Smooth muscle cell (in vitro differentiated cells): ENCODE data around the gene EXOG. TPM values are rescaled to one million over a fixed set of nuclear protein-coding genes. Genes with fewer than 3 reads are reported as not detected.
"Not testable (repeated sequence)": the region's sequence is repeated elsewhere in the genome, so short reads cannot be mapped to it uniquely, and the experiment has no call there.

Experiments used
- DNase-seq: peaks from one replicate; lab custom pipeline; 2025; ENCODE audit not compliant: unreplicated experiment; lab: John Stamatoyannopoulos, UW
- H2AFZ ChIP-seq: fragments of 200-600 bp; sonication (generic); 2 replicates; pipeline ENCODE4 v1.6.0; 2016; ENCODE audit warnings: antibody characterized with exemption, low read depth, mild to moderate bottlenecking
- H3F3A ChIP-seq: fragments of 200-600 bp; sonication (generic); 2 replicates; pipeline ENCODE4 v1.6.0; 2017; ENCODE audit warnings: antibody characterized with exemption, low read depth
- H3K27ac ChIP-seq: fragments of 200-600 bp; sonication (generic); 2 replicates; pipeline ENCODE4 v1.5.1; 2016; ENCODE audit warnings: low read depth, mild to moderate bottlenecking
- H3K27me3 ChIP-seq: fragments of 200-600 bp; sonication (generic); 2 replicates; pipeline ENCODE4 v1.6.1; 2016; ENCODE audit warnings: low read depth, mild to moderate bottlenecking
- H3K36me3 ChIP-seq: fragments of 200-600 bp; sonication (generic); 2 replicates; pipeline ENCODE4 v1.5.1; 2016; ENCODE audit warnings: low read depth
- H3K4me1 ChIP-seq: fragments of 200-600 bp; sonication (generic); 2 replicates; pipeline ENCODE4 v1.5.1; 2016; ENCODE audit warnings: low read depth
- H3K4me2 ChIP-seq: fragments of 200-600 bp; sonication (generic); 2 replicates; pipeline ENCODE4 v1.6.0; 2016; ENCODE audit warnings: mild to moderate bottlenecking
- H3K4me3 ChIP-seq: fragments of 200-600 bp; sonication (generic); 2 replicates; pipeline ENCODE4 v1.5.1; 2016; ENCODE audit warnings: mild to moderate bottlenecking
- H3K79me2 ChIP-seq: fragments of 200-600 bp; sonication (generic); 2 replicates; pipeline ENCODE4 v1.6.0; 2016; ENCODE audit warnings: low read depth, mild to moderate bottlenecking
- H3K9ac ChIP-seq: fragments of 200-600 bp; sonication (generic); 2 replicates; pipeline ENCODE4 v1.6.0; 2016; ENCODE audit warnings: low read depth
- H3K9me3 ChIP-seq: fragments of 200-600 bp; sonication (generic); replicated peaks from 2 replicates; pipeline ENCODE4 v1.5.1; 2016; ENCODE audit warnings: low read depth
- H4K20me1 ChIP-seq: fragments of 200-600 bp; sonication (generic); 2 replicates; pipeline ENCODE4 v1.6.0; 2016; ENCODE audit warnings: low read depth
- WGBS: methylation state at CpG from one replicate; pipeline ENCODE4 v1.1.7; 2016; ENCODE audit warnings: low lambda C conversion rate; 5-methylcytosine and 5-hydroxymethylcytosine counted together
- polyA plus RNA-seq: library from polyadenylated mRNA; unstranded; fragments of >200 nt; fragmentation: Nextera tagmentation; extraction: Ambion mirVana; gene quantifications from 2 replicates; pipeline ENCODE4 v1.2.1, GENCODE V29; 2016
- total RNA-seq: library from RNA; depleted of rRNA; stranded (reverse); fragments of >200 nt; gene quantifications from 2 replicates; pipeline ENCODE4 v1.2.3, GENCODE V29; 2014
- TF ChIP-seq, protein P1 (sequence below): fragments of 200-600 bp; sonication (generic); IDR thresholded peaks from 2 replicates; pipeline ENCODE4 v1.5.1; 2017; ENCODE audit warnings: borderline replicate concordance, mild to moderate bottlenecking, antibody characterized with exemption; ENCODE audit not compliant: insufficient read depth, poor library complexity, severe bottlenecking

Gene EXOG
- total and polyA plus RNA-seq, 2 experiments from 2014 or later, result 3.9 to 5.2 TPM

DNA sequence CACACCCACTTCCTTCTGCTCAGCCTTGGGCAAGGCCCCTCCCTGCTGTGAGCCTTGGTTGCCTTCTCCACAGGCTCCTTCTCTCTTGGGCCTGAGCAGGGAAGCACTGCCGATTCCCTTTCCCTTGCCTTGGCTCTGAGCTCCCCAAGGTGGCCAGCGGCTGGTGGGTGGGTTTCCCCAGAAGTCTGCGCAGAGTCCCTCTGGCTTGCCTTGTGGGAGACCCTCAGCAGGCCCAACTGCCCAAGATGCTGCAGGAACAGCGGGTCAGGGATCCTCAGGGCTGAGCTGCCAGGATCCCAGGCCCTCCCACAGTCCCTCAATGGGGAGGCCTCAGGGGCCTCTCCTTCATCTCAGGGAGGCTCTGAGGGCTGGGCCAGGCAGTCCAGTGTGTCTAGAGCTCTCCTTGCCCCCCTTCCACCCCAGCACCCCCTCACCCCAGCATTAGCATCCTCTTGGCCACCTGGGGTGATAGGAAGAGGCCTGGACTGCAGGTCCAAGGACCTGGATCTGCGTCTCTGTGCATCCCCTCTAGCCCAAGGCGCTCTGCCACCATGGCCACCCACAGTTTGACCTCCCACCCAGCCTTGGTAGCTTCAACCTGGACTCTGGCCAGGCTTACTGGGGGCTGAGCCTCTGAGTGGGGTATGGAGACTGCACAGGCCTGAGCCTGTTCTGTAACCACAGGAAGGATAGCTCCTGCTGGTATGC, 68.6 kb downstream of the EXOG start:
- Histone ChIP-seq H3K4me3 (no peak overlapping the region), H3K9ac (no peak overlapping the region), H3K27ac (no peak overlapping the region), H3K36me3 (no peaks in the 10 kb centered on the region), H3K9me3 (no peaks in the 10 kb centered on the region), H3F3A (no peaks in the 10 kb centered on the region), H2AFZ (no peak overlapping the region), H3K79me2 (no peaks in the 10 kb centered on the region), H3K4me2 (no peak overlapping the region), H4K20me1 (no peaks in the 10 kb centered on the region), H3K4me1 (no peaks in the 10 kb centered on the region), H3K27me3 (no peaks in the 10 kb centered on the region)
- 94% methylated on average over 6 of the region's 6 CpGs for WGBS
- no peak for DNase-seq
- TF ChIP-seq, protein P1, sequence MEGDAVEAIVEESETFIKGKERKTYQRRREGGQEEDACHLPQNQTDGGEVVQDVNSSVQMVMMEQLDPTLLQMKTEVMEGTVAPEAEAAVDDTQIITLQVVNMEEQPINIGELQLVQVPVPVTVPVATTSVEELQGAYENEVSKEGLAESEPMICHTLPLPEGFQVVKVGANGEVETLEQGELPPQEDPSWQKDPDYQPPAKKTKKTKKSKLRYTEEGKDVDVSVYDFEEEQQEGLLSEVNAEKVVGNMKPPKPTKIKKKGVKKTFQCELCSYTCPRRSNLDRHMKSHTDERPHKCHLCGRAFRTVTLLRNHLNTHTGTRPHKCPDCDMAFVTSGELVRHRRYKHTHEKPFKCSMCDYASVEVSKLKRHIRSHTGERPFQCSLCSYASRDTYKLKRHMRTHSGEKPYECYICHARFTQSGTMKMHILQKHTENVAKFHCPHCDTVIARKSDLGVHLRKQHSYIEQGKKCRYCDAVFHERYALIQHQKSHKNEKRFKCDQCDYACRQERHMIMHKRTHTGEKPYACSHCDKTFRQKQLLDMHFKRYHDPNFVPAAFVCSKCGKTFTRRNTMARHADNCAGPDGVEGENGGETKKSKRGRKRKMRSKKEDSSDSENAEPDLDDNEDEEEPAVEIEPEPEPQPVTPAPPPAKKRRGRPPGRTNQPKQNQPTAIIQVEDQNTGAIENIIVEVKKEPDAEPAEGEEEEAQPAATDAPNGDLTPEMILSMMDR, result no peak

DNA sequence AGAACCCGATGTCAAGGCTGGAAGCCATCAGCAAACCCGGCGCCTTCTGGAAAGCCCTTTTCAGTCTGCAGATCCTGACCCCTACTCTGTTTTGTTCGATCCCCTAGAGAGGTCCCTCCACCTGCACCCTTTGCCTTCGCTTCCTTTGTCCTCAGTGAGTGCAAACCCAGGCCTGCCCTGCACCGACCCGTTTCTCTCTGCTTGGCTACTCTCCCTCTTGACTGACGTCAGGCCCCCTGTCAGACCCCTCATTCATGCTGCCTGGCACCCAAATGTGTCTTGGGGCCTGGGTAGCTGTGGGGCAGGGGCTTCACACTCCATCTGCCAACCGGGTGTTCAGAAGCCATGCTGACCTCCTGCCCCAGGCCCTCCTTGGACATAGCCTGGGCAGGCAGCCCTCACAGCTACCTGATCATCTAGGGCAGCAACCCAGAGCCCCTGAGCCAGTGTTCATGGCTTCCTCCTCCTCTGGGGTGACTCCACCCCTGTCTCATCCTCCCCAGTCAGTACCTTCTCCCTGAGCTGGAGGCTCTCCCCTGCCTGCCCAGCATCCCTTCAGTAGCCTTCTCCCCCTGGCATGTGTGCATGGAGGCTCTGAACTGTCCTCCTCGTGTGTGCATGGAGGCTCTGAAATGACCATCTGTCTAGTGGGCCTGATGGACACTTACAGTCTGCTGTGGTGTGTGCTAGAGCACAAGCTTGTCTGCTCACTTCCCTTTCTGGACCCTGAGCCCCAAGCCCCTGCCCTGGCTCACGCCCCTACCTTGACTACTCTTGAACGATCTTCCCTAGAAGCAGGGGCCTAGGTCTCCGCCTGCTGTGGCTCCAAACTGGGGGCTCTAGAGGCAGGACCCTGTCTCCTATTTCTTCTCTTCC, 69.4 kb downstream of the EXOG start:
- Histone ChIP-seq H2AFZ (no peak overlapping the region), H3K9ac (no peak overlapping the region), H3K36me3 (no peaks in the 10 kb centered on the region), H3K27me3 (no peaks in the 10 kb centered on the region), H4K20me1 (no peaks in the 10 kb centered on the region), H3K27ac (no peak overlapping the region), H3K79me2 (no peaks in the 10 kb centered on the region), H3F3A (no peaks in the 10 kb centered on the region), H3K4me2 (no peak overlapping the region), H3K9me3 (no peaks in the 10 kb centered on the region), H3K4me3 (no peak overlapping the region), H3K4me1 (no peaks in the 10 kb centered on the region)
- WGBS, result 93% methylated on average over 13 of the region's 13 CpGs
- TF ChIP-seq, protein P1, result no peak
- no peak for DNase-seq

DNA sequence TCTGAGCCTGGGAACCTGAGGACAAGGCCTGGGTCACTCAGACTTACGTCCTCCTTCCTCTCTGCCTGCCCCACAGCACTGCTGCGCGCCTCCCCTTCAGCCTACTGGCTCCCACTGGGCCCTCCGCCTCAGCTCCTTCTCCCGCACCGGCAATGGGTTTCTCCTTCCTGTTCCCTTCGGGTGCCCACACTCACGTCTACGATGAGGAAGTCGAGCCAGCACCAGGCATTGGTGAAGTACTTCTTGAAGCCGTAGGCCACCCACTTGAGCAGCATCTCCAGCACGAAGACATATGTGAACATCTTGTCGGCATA, 70.0 kb downstream of the EXOG start:
- no peaks in the 10 kb centered on the region for H3K79me2 ChIP-seq
- DNase-seq, result no peak
- H3K27ac ChIP-seq, result no peak overlapping the region
- 95% methylated on average over 13 of the region's 13 CpGs for WGBS
- H3K4me2 ChIP-seq, result no peak overlapping the region
- H3K4me3 ChIP-seq, result no peak overlapping the region
- H3F3A ChIP-seq, result no peaks in the 10 kb centered on the region
- H4K20me1 ChIP-seq, result no peaks in the 10 kb centered on the region
- no peak overlapping the region for H2AFZ ChIP-seq
- H3K9ac ChIP-seq, result no peak overlapping the region
- no peaks in the 10 kb centered on the region for H3K27me3 ChIP-seq
- TF ChIP-seq, protein P1, result no peak
- no peaks in the 10 kb centered on the region for H3K4me1 ChIP-seq
- no peaks in the 10 kb centered on the region for H3K36me3 ChIP-seq
- no peaks in the 10 kb centered on the region for H3K9me3 ChIP-seq

DNA sequence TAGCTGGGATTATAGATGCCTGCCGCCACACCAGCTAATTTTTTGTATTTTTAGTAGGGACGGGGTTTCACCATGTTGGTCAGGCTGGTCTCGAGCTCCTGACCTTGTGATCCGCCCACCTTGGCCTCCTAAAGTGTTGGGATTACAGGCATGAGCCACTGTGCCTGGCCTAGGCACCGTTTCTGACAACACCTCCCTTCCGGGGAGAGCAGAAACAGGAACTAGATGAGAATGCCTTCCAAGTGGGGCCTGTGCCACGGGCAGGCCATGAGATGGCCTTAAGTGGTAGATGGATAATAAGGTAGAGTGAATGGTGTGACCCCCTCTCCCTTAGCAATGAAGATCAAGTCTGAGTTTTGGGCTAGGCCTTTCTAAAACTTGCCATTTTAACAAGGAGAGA, 70.7 kb downstream of the EXOG start:
- H3K9me3 ChIP-seq, H3K27ac ChIP-seq, H4K20me1 ChIP-seq, H3K4me2 ChIP-seq, H3K4me1 ChIP-seq, H3K79me2 ChIP-seq, H3K36me3 ChIP-seq, H3K27me3 ChIP-seq, H3F3A ChIP-seq, DNase-seq, H3K4me3 ChIP-seq, H3K9ac ChIP-seq, H2AFZ ChIP-seq: not testable (repeated sequence)
- WGBS, result 92% methylated on average over 7 of the region's 7 CpGs
